Measurements from ENCODE around the gene TRIOBP.

The TRIOBP gene

DNA sequence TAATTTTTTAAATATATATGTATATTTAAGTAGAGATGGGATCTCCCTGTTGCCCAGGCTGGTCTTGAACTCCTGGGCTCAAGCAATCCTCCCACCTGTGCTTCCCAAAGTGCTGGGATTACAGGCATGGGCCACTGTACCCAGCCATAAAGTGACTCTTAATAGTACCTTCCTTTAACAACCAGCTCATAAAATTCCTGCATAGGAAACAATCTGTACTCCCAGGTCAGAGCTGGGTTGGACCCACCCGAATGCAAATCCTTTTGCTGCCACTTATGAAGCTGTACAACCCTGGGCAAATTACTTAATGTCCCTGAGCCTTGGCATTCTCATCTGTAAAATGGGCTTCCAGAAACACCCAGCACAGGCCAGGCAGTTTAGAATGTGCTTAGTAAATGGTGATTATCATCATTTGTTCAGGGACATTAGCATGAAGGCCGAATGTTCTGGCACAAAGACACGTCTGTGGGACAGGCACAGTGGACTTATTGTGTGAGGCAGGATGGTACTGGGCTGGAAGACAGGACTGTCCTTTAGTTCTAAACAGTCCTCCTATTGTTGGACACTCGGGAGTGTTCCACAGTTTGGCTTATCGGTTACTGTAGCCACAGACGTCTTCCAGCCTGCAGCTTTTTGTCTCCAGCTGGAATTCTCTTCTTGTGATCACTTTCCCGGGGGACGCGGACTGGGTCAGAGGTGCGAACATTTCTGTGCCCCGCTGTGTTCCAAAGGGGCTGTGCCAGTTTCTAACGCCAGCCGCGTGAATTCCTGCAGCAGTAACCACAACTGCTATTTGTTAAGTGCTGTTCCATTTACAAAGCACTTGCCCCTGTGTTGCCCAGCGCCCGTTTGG, 32.4 kb upstream of the TRIOBP start:
- DNase-seq (ENCODE audit: low spot score) = no peak

DNA sequence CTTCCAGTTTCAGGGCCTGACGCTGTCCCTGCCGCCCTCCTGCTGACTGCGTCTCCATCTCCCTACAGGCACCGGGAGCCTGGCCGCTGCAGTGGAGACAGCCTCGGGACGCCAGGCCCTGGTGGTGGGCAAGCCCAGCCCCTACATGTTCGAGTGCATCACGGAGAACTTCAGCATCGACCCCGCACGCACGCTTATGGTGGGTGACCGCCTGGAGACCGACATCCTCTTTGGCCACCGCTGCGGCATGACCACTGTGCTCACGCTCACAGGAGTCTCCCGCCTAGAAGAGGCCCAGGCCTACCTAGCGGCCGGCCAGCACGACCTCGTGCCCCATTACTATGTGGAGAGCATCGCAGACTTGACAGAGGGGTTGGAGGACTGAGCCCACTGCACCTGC, 31.4 kb upstream of the TRIOBP start:
- no peak for DNase-seq (ENCODE audit: low spot score)

DNA sequence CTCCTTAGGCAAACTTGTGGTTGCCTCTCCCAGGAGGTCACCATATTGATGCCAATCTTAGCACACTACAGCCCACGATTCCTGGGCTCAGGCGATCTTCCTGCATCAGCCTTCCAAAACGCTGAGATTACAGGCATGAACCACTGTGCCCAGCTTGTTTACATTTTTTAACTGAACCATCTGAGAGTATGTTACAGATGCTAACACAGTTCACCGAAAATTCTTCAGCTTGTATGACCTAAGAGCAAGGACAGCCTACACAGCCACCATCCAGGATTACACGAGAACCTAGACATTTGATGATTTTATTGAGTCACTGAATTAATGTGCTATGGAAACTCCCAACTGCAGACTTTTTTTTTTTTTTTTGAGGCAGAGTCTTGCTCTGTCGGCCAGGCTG, 27.3 kb upstream of the TRIOBP start:
- peak; percentile 24 for DNase-seq (ENCODE audit: low spot score)

DNA sequence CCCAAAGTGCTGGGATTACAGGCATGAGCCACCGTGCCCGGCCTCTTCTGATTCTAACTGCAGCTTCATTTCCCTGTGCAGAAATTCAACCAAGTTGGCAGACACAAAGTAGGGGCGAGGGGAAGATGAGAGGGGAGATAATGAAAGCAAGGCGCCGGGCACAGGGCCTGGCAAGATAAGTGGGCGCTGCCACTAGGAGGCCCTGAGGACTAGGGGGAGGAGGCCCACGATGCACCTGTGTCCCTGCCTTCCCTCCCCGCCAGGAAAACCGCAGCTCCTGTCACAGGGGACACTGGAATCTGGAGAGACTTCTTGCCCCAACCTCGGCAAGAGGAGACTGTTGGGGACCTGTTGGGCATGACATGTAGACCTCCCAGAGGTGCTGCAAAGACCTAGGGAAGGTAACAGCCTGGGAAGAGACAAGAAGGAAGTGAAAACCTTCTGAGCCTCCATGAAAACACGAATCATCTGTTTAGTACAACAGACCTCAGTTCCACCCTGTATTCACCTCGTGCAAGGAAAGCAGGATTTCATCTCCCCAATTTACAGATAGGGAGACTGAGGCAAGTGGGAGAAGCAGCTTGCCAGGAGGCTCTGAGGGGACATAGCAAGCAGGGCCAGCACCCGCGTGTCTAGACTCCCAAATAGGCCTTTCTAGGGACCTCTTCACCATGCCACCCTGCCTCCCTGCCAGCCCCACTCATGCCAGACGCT, 24.5 kb upstream of the TRIOBP start:
- no peak for DNase-seq (ENCODE audit: low spot score)

DNA sequence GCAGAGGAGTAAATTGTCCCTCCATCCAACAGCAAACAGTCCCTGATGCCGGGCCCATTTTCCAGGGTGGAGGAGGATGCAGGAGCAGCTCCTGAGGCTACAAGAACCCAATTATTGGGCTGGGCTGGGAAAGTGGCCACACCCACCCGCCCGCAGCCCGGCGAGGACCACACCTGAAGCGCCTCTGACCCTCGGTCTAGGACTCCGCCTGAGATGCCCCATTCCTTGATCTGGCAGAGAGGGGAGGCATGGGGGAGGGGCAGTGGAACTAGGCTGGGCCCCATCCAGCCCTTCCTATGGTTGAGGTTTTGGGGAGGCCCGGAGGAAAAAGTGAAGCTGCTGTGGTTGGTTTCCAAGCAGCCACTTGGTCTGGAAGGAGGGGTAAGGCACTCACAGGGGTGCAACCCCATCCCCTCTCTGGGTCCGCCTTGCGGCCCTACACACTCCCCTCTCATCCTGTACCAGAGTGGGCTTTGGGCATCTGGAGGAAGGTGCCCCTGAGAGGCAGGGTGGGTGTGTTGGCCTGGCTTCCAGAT, 23.9 kb upstream of the TRIOBP start:
- DNase-seq (ENCODE audit: low spot score) = no peak

DNA sequence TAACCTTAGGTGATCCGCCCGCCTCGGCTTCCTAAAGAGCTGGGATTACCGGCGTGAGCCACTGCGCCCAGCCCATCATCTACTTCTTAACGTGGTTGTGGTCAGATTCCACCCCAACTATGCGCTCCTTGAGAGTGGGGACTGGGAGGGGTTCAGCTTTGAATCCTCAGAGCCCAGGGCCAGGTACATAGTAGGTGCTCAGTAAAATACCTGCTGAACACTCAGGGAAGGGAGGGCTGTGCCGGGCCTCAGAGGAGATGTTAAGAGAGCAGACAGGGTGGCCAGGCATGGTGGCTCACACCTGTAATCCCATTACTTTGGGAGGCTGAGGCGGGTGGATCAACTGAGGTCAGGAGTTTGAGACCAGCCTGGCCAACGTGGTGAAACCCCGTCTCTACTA, 22.6 kb upstream of the TRIOBP start:
- DNase-seq (ENCODE audit: low spot score) = no peak

DNA sequence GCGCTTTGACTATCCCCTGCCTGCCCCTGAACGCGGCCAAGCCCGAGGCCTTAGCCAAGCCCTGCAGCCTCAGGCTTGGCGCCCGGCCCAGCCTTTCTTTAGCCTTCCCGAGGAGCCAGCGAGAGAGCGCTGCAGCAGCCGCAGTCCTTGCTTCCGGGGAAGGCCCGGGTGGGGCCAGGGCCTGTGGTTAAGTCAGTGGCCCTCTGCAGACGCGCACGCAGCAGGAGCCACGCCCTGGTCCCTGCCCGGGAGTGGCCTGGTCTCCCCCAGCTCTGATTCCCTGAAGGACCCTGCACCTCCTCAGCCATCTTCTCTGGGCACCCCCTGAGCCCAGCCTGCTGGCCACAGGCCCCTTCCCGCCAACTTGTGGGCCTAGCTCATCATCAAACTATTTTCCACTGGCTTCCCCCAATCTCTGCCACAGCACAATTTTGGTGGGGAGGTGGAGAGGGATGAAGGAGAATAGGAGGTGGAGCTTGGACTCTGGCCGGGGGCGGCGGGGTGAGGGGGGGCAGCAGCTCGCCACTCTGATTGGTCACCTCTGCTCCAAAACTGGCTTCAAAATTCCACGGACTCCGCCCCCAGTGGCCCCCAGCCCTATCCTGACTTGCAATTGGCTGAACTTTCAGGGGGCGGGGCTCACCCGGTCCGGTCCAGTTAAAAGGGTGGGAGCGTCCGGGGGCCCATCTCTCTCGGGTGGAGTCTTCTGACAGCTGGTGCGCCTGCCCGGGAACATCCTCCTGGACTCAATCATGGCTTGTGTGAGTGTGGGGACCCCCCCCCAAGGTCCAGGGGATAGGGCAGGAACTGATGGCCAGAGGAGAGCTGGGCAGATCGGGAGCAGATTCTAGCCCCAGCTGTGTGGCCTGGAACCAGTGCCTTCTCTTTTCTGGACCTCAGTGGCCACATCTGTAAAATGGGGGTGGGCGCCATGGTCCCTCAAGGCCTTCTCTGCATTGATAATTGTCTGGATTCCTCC, 21.6 kb upstream of the TRIOBP start, which contains the start of gene LGALS1:
LGALS1 (plus strand) TSS at position 686 of the 979 bp plus-strand sequence; CDS start at position 753, 67 bp downstream.
- peak; percentile 95 for DNase-seq (ENCODE audit: low spot score)

DNA sequence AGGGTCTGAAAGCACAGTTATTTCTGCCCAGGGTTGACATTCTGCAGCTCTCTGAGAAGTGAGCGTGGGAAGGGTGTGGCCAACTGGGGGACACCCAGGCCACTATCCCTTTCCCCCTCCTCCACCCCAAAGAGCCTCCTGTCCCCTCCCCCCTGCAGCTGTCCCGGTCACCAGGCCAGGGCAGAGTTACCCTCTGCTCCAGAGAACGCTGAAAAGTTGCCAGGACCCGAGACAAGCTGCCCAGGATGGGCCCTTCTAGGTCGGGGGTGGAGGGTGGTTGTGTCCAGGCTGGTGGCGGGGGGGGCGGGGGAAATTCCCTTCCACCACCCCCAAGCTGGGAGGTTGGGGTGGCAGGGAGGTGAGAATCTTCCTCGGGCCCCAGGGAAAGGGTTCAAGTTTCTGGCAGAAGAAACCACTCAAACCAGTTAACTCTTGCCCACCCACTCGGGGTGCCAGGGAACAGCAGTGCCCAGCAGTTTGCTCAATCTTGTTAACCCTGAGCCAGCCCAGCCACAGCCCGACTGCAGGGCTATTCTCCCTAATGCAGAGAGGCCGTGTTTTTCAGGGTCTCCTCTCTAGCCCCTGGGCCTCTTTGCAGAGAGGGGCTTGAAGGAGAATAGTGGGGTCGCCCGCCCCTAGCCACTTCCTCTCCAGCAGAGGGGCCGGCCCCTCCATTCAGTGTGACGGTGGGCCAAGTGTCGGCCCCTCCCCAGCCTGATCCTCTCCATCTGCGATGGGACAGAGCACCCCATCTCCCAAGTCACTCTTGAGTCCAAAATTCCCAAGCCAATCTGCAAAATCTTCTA, 20.7 kb upstream of the TRIOBP start:
- DNase-seq (ENCODE audit: low spot score) = peak; percentile 35

DNA sequence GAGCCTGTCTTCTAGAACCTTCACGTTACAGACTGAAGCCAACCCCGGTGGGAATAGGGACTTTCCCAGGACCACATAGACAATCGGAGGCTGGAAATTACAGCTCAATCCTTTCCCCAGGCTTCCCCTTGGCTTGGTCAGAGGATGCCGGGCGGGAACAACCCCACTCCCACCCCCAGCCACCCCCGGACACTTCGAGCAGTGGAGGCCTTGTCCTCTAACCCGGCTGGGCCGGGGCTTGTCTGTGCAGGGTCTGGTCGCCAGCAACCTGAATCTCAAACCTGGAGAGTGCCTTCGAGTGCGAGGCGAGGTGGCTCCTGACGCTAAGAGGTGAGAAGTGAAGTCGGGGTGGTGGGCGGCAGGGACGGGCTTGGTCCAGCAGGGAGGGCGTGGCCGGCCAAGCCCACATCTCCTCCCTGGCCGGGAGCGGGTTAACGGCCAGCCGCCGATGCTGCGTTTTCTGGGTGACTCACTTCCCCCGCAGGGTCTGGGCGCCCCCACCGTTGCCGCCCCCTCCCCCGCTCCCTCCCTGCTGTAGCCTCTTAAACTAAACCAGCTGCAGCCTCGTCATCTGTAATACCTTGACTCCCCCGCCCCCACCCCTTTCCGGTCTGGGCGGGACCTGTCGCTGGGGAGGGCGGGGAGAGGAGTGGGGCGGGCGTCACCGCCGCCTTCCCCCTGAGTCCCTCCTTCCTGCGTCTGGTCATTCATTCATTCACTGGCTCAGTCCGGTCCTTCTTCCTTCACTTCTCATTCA, 19.9 kb upstream of the TRIOBP start:
- DNase-seq (ENCODE audit: low spot score) = peak; percentile 97

DNA sequence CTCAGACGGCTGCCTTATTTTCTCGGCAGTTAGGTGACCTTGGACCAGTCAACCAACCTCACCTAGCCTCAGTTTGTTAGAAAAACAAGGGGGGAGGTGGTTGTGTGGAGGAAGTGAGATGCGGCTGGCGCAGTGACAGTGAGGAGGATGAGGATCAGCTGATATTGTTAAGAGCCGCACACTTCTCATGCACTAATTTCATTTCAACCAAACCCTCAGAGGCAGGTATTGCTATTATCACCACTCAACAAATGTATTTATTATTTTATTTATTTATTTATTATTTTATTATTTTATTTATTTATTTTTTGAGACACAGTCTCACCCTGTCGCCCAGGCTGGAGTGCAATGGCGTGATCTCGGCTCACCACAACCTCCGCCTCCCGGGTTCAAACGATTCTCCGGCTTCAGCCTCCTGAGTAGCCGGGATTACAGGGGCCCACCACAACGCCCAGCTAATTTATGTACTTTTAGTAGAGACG, 19.3 kb upstream of the TRIOBP start:
- no peak for DNase-seq (ENCODE audit: low spot score)

DNA sequence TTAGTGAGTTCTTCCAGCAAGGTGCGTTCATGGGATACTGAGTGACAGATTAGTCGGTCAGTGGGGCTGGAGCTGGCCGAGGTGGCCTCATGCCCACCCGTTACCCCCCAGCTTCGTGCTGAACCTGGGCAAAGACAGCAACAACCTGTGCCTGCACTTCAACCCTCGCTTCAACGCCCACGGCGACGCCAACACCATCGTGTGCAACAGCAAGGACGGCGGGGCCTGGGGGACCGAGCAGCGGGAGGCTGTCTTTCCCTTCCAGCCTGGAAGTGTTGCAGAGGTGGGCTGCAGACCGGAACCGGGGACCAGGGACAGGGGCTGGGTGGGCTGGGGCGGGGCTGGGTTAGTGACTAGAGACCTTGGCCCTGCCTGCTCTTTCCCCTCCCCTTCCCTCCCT, 18.5 kb upstream of the TRIOBP start:
- DNase-seq (ENCODE audit: low spot score) = no peak

DNA sequence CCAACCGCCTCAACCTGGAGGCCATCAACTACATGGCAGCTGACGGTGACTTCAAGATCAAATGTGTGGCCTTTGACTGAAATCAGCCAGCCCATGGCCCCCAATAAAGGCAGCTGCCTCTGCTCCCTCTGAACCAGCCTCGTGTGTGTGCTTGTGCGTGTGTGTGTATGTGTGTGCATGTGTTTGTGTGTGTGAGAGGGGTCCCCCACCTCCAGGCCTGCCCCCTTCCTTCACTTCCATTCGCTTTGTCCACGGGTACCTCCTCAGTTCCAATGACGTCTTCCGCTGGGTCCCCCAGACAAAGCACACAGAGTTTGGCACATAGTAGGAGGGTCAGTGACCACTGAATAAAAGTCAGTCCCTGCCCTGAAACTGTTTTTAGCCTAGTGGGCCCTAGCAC, 17.2 kb upstream of the TRIOBP start:
- no peak for DNase-seq (ENCODE audit: low spot score)

DNA sequence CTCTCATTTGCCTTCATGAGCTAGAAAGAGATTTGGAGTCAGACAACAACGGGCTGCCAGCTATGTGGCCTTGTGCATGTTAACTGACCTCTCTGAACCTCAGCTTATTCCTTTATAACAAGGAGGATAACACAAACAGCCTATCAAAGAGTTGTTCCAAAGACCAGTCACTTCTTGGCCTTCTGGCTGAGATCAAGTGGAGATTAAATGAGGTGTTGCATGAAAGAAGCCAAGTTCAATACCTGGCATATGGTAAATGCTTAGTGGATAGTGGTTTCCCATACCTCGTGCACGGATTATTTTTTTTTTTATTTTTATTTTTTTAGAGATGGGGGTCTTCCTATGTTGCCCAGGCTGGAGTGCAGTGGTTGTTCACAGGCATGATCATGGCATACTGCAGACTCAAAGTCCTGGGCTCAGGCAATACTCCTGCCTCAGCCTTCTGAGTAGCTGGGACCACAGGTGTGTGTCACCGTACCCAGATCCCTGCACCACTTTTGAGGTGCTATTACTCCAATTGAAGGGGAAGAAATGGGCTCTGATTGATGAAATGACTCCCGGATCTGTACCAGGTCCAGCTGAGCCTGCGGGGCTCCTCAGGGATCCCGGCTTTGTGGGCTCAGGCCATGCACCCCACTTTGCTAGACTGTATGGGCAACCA, 16.5 kb upstream of the TRIOBP start:
- peak; percentile 23 for DNase-seq (ENCODE audit: low spot score)

DNA sequence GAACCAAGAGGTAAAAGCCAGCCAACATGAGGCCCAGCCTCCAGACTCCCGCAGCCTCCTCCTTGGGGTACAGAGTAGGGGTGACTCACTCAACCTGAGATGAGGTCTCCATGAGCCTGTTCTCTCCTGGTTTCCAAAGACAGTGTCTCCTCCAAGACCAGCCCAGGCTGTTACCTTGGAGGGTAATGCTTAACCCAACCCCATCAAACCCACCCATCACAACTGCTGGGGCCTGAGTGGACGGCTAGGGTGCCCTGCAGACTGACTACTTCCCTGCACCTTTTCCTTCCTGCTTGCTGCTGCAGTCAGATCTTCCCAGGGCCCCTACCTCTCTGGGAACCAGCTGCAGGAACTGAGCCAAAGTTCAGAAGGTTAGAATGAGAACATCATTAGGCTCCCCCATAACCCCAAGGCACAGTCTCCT, 15.8 kb upstream of the TRIOBP start:
- peak; percentile 50 for DNase-seq (ENCODE audit: low spot score)

DNA sequence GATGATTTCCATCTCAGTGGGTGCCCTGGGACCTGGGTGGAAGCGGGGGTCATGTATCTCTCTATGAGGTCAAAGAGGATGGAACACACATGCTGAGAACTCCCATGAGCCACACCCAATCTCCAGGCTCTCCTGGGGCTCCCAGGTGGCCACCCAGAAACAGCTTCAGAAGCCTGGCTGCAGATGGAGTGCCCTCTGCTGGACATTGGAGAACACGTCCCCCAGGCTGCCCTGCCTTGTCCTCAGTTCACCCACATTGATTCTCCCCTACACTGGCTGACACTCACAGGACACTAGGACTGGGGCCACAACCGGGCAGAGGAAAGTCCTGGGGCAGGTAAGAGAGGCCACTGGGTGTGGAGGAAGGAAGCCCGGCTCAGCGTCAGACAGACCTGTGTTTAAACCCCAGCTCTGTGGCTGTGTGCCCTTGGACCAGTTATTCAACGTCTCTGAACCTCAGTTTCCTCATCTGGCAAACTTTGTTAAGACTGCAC, 15.2 kb upstream of the TRIOBP start:
- DNase-seq (ENCODE audit: low spot score) = peak; percentile 82

DNA sequence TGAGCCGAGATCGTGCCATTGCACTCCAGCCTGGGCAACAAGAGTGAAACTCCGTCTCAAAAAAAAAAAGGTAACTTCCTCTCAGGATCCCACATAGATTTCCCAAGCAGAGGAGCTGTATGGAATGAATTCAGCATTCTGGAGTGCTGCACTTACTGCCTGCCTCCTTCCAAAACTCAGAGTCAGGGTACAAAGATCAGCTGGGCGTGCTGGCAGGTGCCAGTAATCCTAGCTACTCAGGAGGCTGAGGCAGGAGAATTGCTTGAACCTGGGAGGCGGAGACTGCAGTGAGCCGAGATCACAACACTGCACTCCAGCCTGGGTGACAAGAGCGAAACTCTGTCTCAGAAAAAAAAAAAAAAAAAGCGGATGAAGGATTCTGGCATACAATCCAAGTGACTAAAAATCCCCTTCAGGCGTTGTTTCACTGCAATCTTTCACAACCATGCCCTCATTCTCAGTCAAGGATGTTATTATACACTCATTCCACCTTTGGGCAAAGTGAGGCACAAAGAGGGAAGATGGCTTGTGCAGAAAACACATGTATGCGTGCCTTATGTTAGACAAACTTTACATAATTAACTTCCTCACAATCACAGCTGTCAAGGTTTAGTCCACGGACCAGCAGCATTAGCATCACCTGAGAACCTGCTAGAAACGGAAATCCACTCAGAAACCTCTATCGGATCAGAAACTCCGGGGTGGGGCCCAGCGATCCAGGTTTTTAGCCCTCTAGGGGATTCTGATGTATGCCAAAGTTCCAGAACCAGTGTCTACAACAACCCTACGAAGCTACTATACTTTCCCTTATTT, 11.8 kb upstream of the TRIOBP start:
- no peak for DNase-seq (ENCODE audit: low spot score)

DNA sequence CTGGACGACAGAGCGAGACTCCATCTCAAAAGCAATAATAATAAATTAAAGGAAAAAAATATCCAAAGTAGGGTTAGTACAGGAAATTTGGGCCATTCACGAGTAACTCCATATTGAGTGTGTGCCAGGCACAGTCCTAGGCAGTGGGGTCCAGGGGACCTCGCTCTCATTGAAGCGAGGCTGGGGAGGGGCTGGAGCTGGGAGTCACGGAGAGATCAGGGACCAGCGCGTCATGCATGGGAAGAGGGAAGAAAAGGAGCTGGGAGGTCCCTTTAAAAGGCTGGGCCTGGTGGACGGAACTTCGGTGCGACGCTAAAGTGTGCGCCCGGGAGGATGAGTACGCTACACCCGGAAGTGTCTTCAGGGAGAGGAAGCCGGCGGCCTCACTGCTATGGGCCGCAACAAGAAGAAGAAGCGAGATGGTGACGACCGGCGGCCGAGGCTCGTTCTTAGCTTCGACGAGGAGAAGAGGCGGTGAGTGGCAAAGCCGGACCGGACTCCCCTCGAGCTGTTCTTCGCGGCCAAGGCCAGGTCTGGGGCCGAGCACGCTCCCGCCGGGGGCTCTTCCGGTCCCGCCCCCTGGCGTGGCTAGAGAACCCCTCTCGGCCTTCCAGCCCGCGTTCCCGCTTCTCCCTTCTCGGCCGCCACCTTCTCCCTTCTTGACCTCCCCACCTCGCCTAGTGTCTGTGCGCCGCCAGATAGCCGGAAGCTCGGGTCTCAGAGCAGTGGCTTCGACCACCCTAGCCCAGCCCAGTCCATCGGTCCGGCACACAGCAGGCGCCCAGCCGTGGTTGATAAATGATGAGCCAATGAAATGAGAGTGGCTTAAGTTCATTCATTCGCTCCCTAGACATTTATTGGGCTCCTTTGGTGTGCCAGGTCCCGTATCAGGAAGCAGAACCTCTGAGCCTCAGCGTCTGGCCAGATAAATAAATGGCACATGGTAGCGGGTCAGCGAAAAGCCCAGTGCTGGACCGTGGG, 10.6 kb upstream of the TRIOBP start, which contains the start of gene NOL12:
NOL12 (plus strand) TSS at position 342 of the 981 bp plus-strand sequence; CDS start at position 392, 50 bp downstream.
- peak; percentile 88 for DNase-seq (ENCODE audit: low spot score)

Measured in kidney tubule cell (primary cell).